PFSK-1 (cell line): ENCODE results near the gene RAPGEF2.

Experiments used
- FOXP2 ChIP-seq: optimal IDR thresholded peaks from 2 replicates; pipeline ENCODE3; 2011; ENCODE audit warnings: borderline replicate concordance, control low read depth, inconsistent platforms; ENCODE audit not compliant: insufficient read depth; ENCODE audit errors: extremely low read length, extremely low read depth
- POLR2AphosphoS5 ChIP-seq: IDR thresholded peaks from 2 replicates; pipeline ENCODE4 v1.6.1; 2012; ENCODE audit warnings: low read depth, mild to moderate bottlenecking, control low read depth, low read length, moderate library complexity
- REST ChIP-seq, 2 experiments: IDR thresholded peaks; 2 replicates each; pipeline versions ENCODE4 v1.6.1 to v1.8.0; 2011 to 2012; ENCODE audit warnings: low read depth in 2 of 2, low read length in 2 of 2, control low read depth in 1 of 2, inconsistent platforms in 1 of 2, mild to moderate bottlenecking in 1 of 2, moderate library complexity in 1 of 2; ENCODE audit not compliant: insufficient read depth in 1 of 2
- TAF1 ChIP-seq: IDR thresholded peaks from 2 replicates; pipeline ENCODE4 v1.6.1; 2012; ENCODE audit warnings: low read length, control low read depth, borderline replicate concordance; ENCODE audit not compliant: insufficient read depth

- TF ChIP-seq POLR2AphosphoS5 (no peak), REST (IDR thresholded peaks at IDR 0.05; ENCODE audit: insufficient read depth in 1 of 2, low read depth in 2 of 2, low read length in 2 of 2) (no peak), TAF1 (no peak), FOXP2 (no peak)
Measured at GRCh38 chr4:159163521-159163920, 60.6 kb downstream of the RAPGEF2 start.
